HCT116 (cell line): Measurements from ENCODE around the gene DNPEP. TPM values are rescaled to one million over a fixed set of nuclear protein-coding genes. Genes with fewer than 3 reads are reported as not detected.

Experiments
- ATAC-seq: fragments of 200-7000 bp; cut with Tn5 transposase; 2 replicates; pipeline ENCODE4 v1.9.1; 2020; ENCODE audit warnings: mild to moderate bottlenecking, moderate library complexity
- BruUV-seq: library from RNA; stranded (reverse); fragments of 400-500 nt; replicated peaks from 2 replicates; lab custom pipeline; 2021; lab: Mats Ljungman, UMichigan
- CTCF ChIA-PET: fragments of 300-600 bp; sonication (Branson Sonifier 250); formaldehyde crosslinking; loops from one replicate; lab custom pipeline; 2021; ENCODE audit warnings: antibody characterized with exemption; lab: Charles Lee
- POLR2A ChIA-PET: fragments of 300-600, 350-600 bp; sonication (Branson Sonifier 250); formaldehyde crosslinking; loops from one replicate; lab custom pipeline; 2021; ENCODE audit warnings: antibody characterized with exemption; lab: Charles Lee
- RAD21 ChIA-PET, 2 experiments: fragments of 300-600 bp; sonication (Branson Sonifier 250); formaldehyde crosslinking; loops; one replicate each; lab custom pipeline; 2023; ENCODE audit warnings: low total read pairs in 2 of 2; ENCODE audit not compliant: uncharacterized antibody in 2 of 2, unreplicated experiment in 2 of 2, low non-redundant PET in 1 of 2; lab: Charles Lee
- DNase-seq: peaks from one replicate; pipeline ENCODE4 v3.0.0-alpha.2; 2010; ENCODE audit warnings: low read depth, low spot score
- H2AFZ ChIP-seq: fragments of 200-600 bp; shearing (Covaris generic), sonication (generic); 2 replicates; pipeline ENCODE4 v1.6.1; 2017; ENCODE audit warnings: low read depth, mixed run types, mixed read lengths, antibody characterized with exemption, low read length; ENCODE audit not compliant: poor library complexity, severe bottlenecking
- H3K27ac ChIP-seq: 2 replicates; pipeline ENCODE4 v1.5.1; 2012; ENCODE audit warnings: low read depth, low read length
- H3K27me3 ChIP-seq: fragments of 200-600 bp; sonication (generic); 2 replicates; pipeline ENCODE4 v1.6.1; 2016; ENCODE audit warnings: mixed run types, low read length, mixed read lengths; ENCODE audit not compliant: insufficient read depth
- H3K36me3 ChIP-seq, 2 experiments: fragments of 200-500 bp in 1 of 2; fragments of 200-600 bp in 1 of 2; sonication (Bioruptor generic) in 1 of 2; sonication (generic) in 1 of 2; 2 replicates each; pipeline versions ENCODE4 v1.5.1 to v1.6.1; 2014 to 2016; ENCODE audit warnings: low read length in 2 of 2, inconsistent platforms in 1 of 2, mixed read lengths in 1 of 2, mixed run types in 1 of 2; ENCODE audit not compliant: insufficient read depth in 2 of 2, control insufficient read depth in 1 of 2
- H3K4me1 ChIP-seq, 2 experiments: fragments of 200-600 bp in 1 of 2; sonication (generic) in 1 of 2; 2 replicates each; pipeline versions ENCODE4 v1.5.1 to v1.6.1; 2012 to 2017; ENCODE audit warnings: low read length in 2 of 2, inconsistent platforms in 1 of 2, mild to moderate bottlenecking in 1 of 2, mixed read lengths in 1 of 2, mixed run types in 1 of 2, moderate library complexity in 1 of 2; ENCODE audit not compliant: insufficient read depth in 2 of 2, control insufficient read depth in 1 of 2
- H3K4me2 ChIP-seq: fragments of 200-600 bp; sonication (generic); 2 replicates; pipeline ENCODE4 v1.6.1; 2017; ENCODE audit warnings: mixed run types, low read length, mixed read lengths
- H3K4me3 ChIP-seq, 2 experiments: fragments of 200-600 bp in 1 of 2; sonication (generic) in 1 of 2; replicated peaks in 1 of 2; 2 replicates each; pipeline ENCODE4 v1.5.1; 2011 to 2016; ENCODE audit warnings: low read length in 2 of 2, control low read depth in 1 of 2, low read depth in 1 of 2, mild to moderate bottlenecking in 1 of 2, mixed read lengths in 1 of 2, mixed run types in 1 of 2
- H3K79me2 ChIP-seq: fragments of 200-600 bp; sonication (generic); 2 replicates; pipeline ENCODE4 v1.6.1; 2017; ENCODE audit warnings: mild to moderate bottlenecking, mixed run types, low read length, moderate library complexity, mixed read lengths; ENCODE audit not compliant: insufficient read depth
- H3K9ac ChIP-seq: fragments of 200-600 bp; sonication (generic); 2 replicates; pipeline ENCODE4 v1.6.1; 2016; ENCODE audit warnings: low read length, mixed read lengths
- H3K9me2 ChIP-seq: fragments of 200-600 bp; sonication (generic), shearing (Covaris generic); 2 replicates; pipeline ENCODE4 v1.6.1; 2017; ENCODE audit warnings: mixed run types, mild to moderate bottlenecking, moderate library complexity; ENCODE audit not compliant: insufficient read depth
- H3K9me3 ChIP-seq, 2 experiments: fragments of 200-500 bp in 1 of 2; fragments of 200-600 bp in 1 of 2; sonication (Bioruptor generic) in 1 of 2; sonication (generic) in 1 of 2; 2 replicates each; pipeline ENCODE4 v1.6.1; 2014 to 2017; ENCODE audit warnings: low read length in 2 of 2, mixed read lengths in 2 of 2, inconsistent platforms in 1 of 2, low read depth in 1 of 2, mild to moderate bottlenecking in 1 of 2, mixed run types in 1 of 2, moderate library complexity in 1 of 2; ENCODE audit not compliant: control insufficient read depth in 1 of 2, insufficient read depth in 1 of 2
- H4K20me1 ChIP-seq: fragments of 200-600 bp; sonication (generic), shearing (Covaris generic); 2 replicates; pipeline ENCODE4 v1.6.1; 2017; ENCODE audit warnings: mixed run types, mild to moderate bottlenecking, moderate library complexity; ENCODE audit not compliant: insufficient read depth
- CBX3 ChIP-seq: IDR thresholded peaks from 2 replicates; pipeline ENCODE4 v1.6.1; 2012; ENCODE audit warnings: low read depth
- CEBPB ChIP-seq: IDR thresholded peaks from 2 replicates; pipeline ENCODE4 v1.6.1; 2012; ENCODE audit warnings: low read depth
- EGR1 ChIP-seq: IDR thresholded peaks from 2 replicates; pipeline ENCODE4 v1.6.1; 2012; ENCODE audit warnings: low read depth
- EZH2 ChIP-seq: fragments of 200-600 bp; sonication (generic); IDR thresholded peaks from 2 replicates; pipeline ENCODE4 v1.6.1; 2017; ENCODE audit warnings: antibody characterized with exemption, mixed run types
- EZH2phosphoT487 ChIP-seq: fragments of 200-600 bp; IDR thresholded peaks from 2 replicates; pipeline ENCODE4 v1.6.1; 2018; ENCODE audit warnings: antibody characterized with exemption, borderline replicate concordance
- JUND ChIP-seq: IDR thresholded peaks from 2 replicates; pipeline ENCODE4 v1.6.1; 2012
- SRF ChIP-seq: IDR thresholded peaks from 2 replicates; pipeline ENCODE4 v1.6.1; 2012; ENCODE audit warnings: low read depth
- YY1 ChIP-seq: IDR thresholded peaks from 2 replicates; pipeline ENCODE4 v1.6.1; 2011; ENCODE audit warnings: low read length, low read depth, moderate library complexity, mild to moderate bottlenecking; ENCODE audit not compliant: insufficient replicate concordance; ENCODE audit errors: extremely low read depth
- ZFX ChIP-seq: fragments of 450-650 bp; IDR thresholded peaks from 2 replicates; pipeline ENCODE4 v1.6.1; 2017
- ZNF274 ChIP-seq: fragments of 200-500 bp; sonication (Bioruptor generic); IDR thresholded peaks from 2 replicates; pipeline ENCODE4 v1.6.1; 2014; ENCODE audit warnings: mild to moderate bottlenecking, low read depth, low read length, inconsistent platforms
- intact Hi-C: fragments of 100-400 bp; cut with micrococcal nuclease; formaldehyde crosslinking; loops from 2 replicates; pipeline ENCODE4 v1.10.0; 2022
- total RNA-seq: library from RNA; stranded (reverse); gene quantifications from one replicate; pipeline ENCODE4 v1.2.1, GENCODE V29; 2021; ENCODE audit not compliant: unreplicated experiment
- TF ChIP-seq, protein P1 (sequence below): IDR thresholded peaks from 2 replicates; pipeline ENCODE4 v1.6.1; 2012
- TF ChIP-seq, protein P2 (sequence below), 3 experiments: fragments of 200-600 bp in 1 of 3; sonication (generic) in 1 of 3; IDR thresholded peaks in 2 of 3; conservative IDR thresholded peaks in 1 of 3; 2 replicates each; pipeline ENCODE4 v1.5.1; 2012 to 2017; ENCODE audit warnings: low read depth in 2 of 3, low read length in 2 of 3, antibody characterized with exemption in 1 of 3, borderline replicate concordance in 1 of 3, control low read depth in 1 of 3, mild to moderate bottlenecking in 1 of 3, mixed read lengths in 1 of 3, mixed run types in 1 of 3, moderate library complexity in 1 of 3; ENCODE audit not compliant: insufficient read depth in 1 of 3
- TF ChIP-seq, protein P3 (sequence below): IDR thresholded peaks from 2 replicates; pipeline ENCODE4 v1.6.1; 2012

DNPEP gene
- total RNA-seq, 1 experiment from 2014 or later, result 80.1 TPM

DNA sequence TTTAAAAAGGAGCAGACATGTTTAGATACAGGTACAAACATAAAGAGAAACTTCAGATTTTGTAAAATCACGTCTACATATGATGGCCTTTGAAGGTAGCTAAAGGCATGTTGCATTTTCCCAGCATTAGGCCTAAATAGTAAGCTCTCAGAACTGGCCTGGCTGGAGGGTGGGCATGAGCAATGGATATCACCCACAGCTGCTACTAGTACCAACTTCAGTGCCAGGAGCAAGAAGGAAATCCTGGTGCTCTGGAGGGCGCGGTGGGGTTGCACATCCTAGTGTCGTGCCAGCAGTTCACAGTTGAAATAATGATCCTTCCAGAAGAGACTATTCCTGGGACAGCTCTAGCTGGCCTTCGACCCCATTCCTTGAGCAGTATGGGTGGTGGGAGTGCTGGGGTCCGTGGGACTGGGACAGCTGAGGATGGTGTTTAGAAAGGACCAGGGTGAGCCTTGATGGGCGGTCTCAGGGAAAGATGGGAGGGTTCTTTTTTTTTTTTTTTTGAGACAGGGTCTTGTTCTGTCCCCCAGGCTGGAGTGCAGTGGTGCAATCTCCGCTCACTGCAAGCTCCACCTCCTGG is 35.3 kb upstream of the DNPEP start:
- ChIA-PET POLR2A (interaction anchor here (0.7 kb wide), 1 partner anchor 36 kb away, joined by 3 read pairs; no protein-coding TSS in a partner anchor), RAD21 (no interaction called here)
- H3K36me3 ChIP-seq, result no peaks in the 10 kb centered on the region
- H2AFZ ChIP-seq, result no peak overlapping the region
- no peaks in the 10 kb centered on the region for H3K79me2 ChIP-seq
- ATAC-seq, result no peak
- H3K4me3 ChIP-seq, result no peak overlapping the region
- H3K9ac ChIP-seq, result no peak overlapping the region
- peaks cover 0 to 13% of the 10 kb centered on the region in 2 experiments; a peak in 2 of 4 replicates for H3K4me1 ChIP-seq
- intact Hi-C loops, result no loop called here
- H3K27me3 ChIP-seq, result no peaks in the 10 kb centered on the region
- no peaks in the 10 kb centered on the region for H4K20me1 ChIP-seq
- H3K9me3 ChIP-seq, result no peaks in the 10 kb centered on the region
- TF ChIP-seq, protein P1, sequence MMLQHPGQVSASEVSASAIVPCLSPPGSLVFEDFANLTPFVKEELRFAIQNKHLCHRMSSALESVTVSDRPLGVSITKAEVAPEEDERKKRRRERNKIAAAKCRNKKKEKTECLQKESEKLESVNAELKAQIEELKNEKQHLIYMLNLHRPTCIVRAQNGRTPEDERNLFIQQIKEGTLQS, result no peak
- TF ChIP-seq JUND (no peak), SRF (no peak), YY1 (no peak), CEBPB (no peak), CBX3 (no peak), ZNF274 (no peak), EGR1 (no peak), EZH2 (no peak), EZH2phosphoT487 (no peak), ZFX (no peak)
- TF ChIP-seq, protein P2, sequence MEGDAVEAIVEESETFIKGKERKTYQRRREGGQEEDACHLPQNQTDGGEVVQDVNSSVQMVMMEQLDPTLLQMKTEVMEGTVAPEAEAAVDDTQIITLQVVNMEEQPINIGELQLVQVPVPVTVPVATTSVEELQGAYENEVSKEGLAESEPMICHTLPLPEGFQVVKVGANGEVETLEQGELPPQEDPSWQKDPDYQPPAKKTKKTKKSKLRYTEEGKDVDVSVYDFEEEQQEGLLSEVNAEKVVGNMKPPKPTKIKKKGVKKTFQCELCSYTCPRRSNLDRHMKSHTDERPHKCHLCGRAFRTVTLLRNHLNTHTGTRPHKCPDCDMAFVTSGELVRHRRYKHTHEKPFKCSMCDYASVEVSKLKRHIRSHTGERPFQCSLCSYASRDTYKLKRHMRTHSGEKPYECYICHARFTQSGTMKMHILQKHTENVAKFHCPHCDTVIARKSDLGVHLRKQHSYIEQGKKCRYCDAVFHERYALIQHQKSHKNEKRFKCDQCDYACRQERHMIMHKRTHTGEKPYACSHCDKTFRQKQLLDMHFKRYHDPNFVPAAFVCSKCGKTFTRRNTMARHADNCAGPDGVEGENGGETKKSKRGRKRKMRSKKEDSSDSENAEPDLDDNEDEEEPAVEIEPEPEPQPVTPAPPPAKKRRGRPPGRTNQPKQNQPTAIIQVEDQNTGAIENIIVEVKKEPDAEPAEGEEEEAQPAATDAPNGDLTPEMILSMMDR (IDR thresholded peaks at IDR 0.05 in 2 of 3, conservative IDR thresholded peaks at IDR 0.05 in 1 of 3; ENCODE audit: borderline replicate concordance in 1 of 3, insufficient read depth in 1 of 3, low read depth in 2 of 3, low read length in 2 of 3), result no peak
- TF ChIP-seq, protein P3, sequence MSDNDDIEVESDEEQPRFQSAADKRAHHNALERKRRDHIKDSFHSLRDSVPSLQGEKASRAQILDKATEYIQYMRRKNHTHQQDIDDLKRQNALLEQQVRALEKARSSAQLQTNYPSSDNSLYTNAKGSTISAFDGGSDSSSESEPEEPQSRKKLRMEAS, result no peak
- TF ChIP-seq, all 23 proteins: peak for 0
- no TSS peak for BruUV-seq
- Histone ChIP-seq H3K4me2 (no peak overlapping the region), H3K27ac (no peak overlapping the region), H3K9me2 (no peaks in the 10 kb centered on the region)
- CTCF ChIA-PET, result interaction anchor here (1.0 kb wide), 1 partner anchor 11 kb away, joined by 3 read pairs; no protein-coding TSS in a partner anchor
- DNase-seq, result no peak
